Common myeloid progenitor, CD34-positive (primary cell): Measurements from ENCODE around the gene DNAJC17.

Experiments used
- CTCF ChIA-PET: fragments of 350-600 bp; sonication (Branson Sonifier 250); formaldehyde crosslinking; loops from one replicate; lab custom pipeline; 2021; ENCODE audit warnings: antibody characterized with exemption; lab: Charles Lee
- POLR2A ChIA-PET: fragments of 350-600 bp; sonication (Branson Sonifier 250); formaldehyde crosslinking; loops from one replicate; lab custom pipeline; 2021; ENCODE audit warnings: antibody characterized with exemption; lab: Charles Lee
- DNase-seq, 3 donors: peaks; one replicate each; pipeline versions ENCODE4 v3.0.0 to v3.0.0-alpha.2; 2013
- H3K27ac ChIP-seq, 2 experiments: 1 replicate in 1 of 2; 2 replicates in 1 of 2; pipeline ENCODE4 v1.7.0; 2013; ENCODE audit warnings: inconsistent platforms in 2 of 2, low read length in 2 of 2, mild to moderate bottlenecking in 2 of 2, low read depth in 1 of 2, moderate library complexity in 1 of 2; ENCODE audit not compliant: severe bottlenecking in 2 of 2, insufficient read depth in 1 of 2, poor library complexity in 1 of 2
- H3K27me3 ChIP-seq, 5 experiments: replicated peaks in 2 of 5; 1 replicate in 3 of 5; 2 replicates in 2 of 5; pipeline versions ENCODE4 v1.6.1 to v1.7.0; 2013; ENCODE audit warnings: low read length in 4 of 5, mild to moderate bottlenecking in 2 of 5, moderate library complexity in 2 of 5, inconsistent platforms in 1 of 5; ENCODE audit not compliant: insufficient read depth in 5 of 5, control insufficient read depth in 4 of 5
- H3K36me3 ChIP-seq, 4 experiments: 1 replicate in 2 of 4; 2 replicates in 2 of 4; pipeline versions ENCODE4 v1.6.1 to v1.7.0; 2013; ENCODE audit warnings: low read length in 3 of 4, control low read depth in 1 of 4, mild to moderate bottlenecking in 1 of 4; ENCODE audit not compliant: control insufficient read depth in 4 of 4, insufficient read depth in 4 of 4
- H3K4me1 ChIP-seq, 4 experiments: 1 replicate in 3 of 4; 2 replicates in 1 of 4; pipeline versions ENCODE4 v1.6.1 to v1.7.1; 2013; ENCODE audit warnings: low read length in 3 of 4, mild to moderate bottlenecking in 3 of 4, control low read depth in 1 of 4, inconsistent platforms in 1 of 4, moderate library complexity in 1 of 4; ENCODE audit not compliant: control insufficient read depth in 4 of 4, insufficient read depth in 4 of 4; ENCODE audit errors: control extremely low read depth in 1 of 4
- H3K4me3 ChIP-seq, 7 experiments: 1 replicate in 4 of 7; 2 replicates in 3 of 7; pipeline versions ENCODE4 v1.5.1 to v1.7.0; 2013; ENCODE audit warnings: mild to moderate bottlenecking in 7 of 7, low read length in 6 of 7, moderate library complexity in 6 of 7, inconsistent platforms in 2 of 7, low read depth in 2 of 7, control low read depth in 1 of 7; ENCODE audit not compliant: insufficient read depth in 4 of 7, control insufficient read depth in 1 of 7; ENCODE audit errors: extremely low read depth in 1 of 7
- H3K9me3 ChIP-seq, 5 experiments: 1 replicate in 4 of 5; 2 replicates in 1 of 5; pipeline versions ENCODE4 v1.6.1 to v1.7.1; 2013; ENCODE audit warnings: low read length in 4 of 5, mild to moderate bottlenecking in 2 of 5, inconsistent platforms in 1 of 5, low read depth in 1 of 5, moderate library complexity in 1 of 5; ENCODE audit not compliant: control insufficient read depth in 4 of 5, insufficient read depth in 2 of 5; ENCODE audit errors: control extremely low read depth in 1 of 5
- WGBS: methylation state at CpG from one replicate; pipeline ENCODE4 v1.1.5; 2013; ENCODE audit not compliant: insufficient coverage; 5-methylcytosine and 5-hydroxymethylcytosine counted together

Gene DNAJC17

GRCh38 chr15:40770147-40770721, 37.0 kb downstream of the DNAJC17 start:
- Histone ChIP-seq H3K27ac (peak overlapping the region; percentile 40 to 65), H3K27me3 (no peaks in the 10 kb centered on the region), H3K36me3 (peaks cover 5 to 62% (median 35%) of the 10 kb centered on the region in 4 experiments), H3K9me3 (no peaks in the 10 kb centered on the region), H3K4me3 (peak overlapping the region in 5 of 7 experiments; percentile 16 to 63 (median 53)), H3K4me1 (peaks cover 0 to 57% (median 45%) of the 10 kb centered on the region in 4 experiments)
- DNase-seq = peak in 2 of 3 donors; percentile 45 to 56
- WGBS = 66% methylated on average over 17 of the region's 17 CpGs
- ChIA-PET CTCF (interaction anchor here (0.8 to 14.6 kb wide), 13 partner anchors 8 to 92 kb away, joined by 3 to 123 read pairs (median 4); no protein-coding TSS in a partner anchor), POLR2A (interaction anchor here (1.0 kb wide), 1 partner anchor 13 kb away, joined by 4 read pairs; no protein-coding TSS in a partner anchor)

DNA sequence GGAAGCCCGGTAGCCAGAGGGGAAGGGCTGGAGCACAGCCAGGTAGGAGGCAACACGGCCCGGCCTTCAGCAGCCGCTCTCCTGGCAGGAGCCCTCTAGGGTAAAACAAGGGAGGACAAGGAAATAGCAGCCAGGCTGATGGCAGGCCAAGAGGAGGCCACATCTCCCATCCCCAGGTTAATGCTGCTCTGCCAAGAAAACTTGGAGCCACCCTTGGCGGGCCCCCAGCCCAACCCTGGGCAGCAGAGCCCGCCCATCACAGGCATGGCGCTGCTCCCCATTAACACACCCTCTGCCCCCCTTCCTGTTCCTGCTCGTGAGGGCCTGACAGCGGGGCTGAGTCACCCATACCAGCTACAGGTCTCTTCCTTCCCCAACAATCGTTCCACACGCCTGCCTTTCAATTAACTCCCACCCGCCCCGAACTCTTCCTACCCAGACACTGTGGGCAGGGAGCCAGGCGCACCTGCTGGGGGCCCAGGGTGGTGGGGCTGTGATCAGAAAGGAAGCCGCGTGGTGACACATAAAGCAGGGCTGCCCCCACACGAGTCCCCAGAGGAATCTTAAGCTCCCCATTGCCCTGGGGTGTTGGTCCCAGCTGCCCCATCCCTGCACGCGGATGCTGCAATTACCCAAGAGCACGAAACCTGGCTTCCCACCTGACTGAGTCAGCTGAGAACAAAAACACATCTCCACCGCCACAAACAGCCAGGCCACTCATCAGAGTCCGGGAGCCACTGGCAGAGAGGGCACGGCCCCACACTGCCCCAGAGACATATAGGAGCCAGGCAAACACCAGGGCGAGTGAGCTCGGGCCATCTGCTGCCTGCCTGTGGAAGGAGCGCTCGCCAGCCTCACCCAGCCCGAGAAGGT, 37.8 kb downstream of the DNAJC17 start, which contains the start of gene C15orf62:
Gene C15orf62, plus strand, starts transcription at position 707 of the 873 bp plus-strand sequence. CDS start 516 bp downstream, outside the sequence.
- Histone ChIP-seq H3K27me3 (no peaks in the 10 kb centered on the region), H3K36me3 (peaks cover under 1 to 55% (median 28%) of the 10 kb centered on the region in 4 experiments), H3K9me3 (no peaks in the 10 kb centered on the region), H3K4me1 (peaks cover 4 to 64% (median 52%) of the 10 kb centered on the region in 4 experiments), H3K4me3 (peak within 1 kb of the TSS in 5 of 7 experiments; percentile 21 to 63 (median 53)), H3K27ac (peak within 1 kb of the TSS; percentile 40 to 65)
- DNase-seq = peak; percentile 86 to 97 (median 94)
- ChIA-PET CTCF (interaction anchor here (0.8 to 14.6 kb wide), 14 partner anchors 8 to 90 kb away, joined by 3 to 123 read pairs (median 5); partner anchors contain the start of gene RAD51), POLR2A (interaction anchor here (0.6 to 1.0 kb wide), 2 partner anchors 13 to 153 kb away, joined by 4 read pairs; no protein-coding TSS in a partner anchor)
- 9% methylated on average over 22 of the region's 28 CpGs for WGBS

GRCh38 chr15:40768521-40769273, 38.6 kb downstream of the DNAJC17 start:
- Histone ChIP-seq H3K9me3 (no peaks in the 10 kb centered on the region), H3K4me1 (peaks cover 5 to 73% (median 59%) of the 10 kb centered on the region in 4 experiments), H3K4me3 (peak overlapping the region in 5 of 7 experiments; percentile 21 to 63 (median 53)), H3K27me3 (no peaks in the 10 kb centered on the region), H3K27ac (peak overlapping the region; percentile 16 to 65), H3K36me3 (peaks cover 0 to 47% (median 20%) of the 10 kb centered on the region in 4 experiments)
- CTCF ChIA-PET = interaction anchor here (1.1 to 14.6 kb wide), 10 partner anchors 10 to 89 kb away, joined by 3 to 123 read pairs (median 6); partner anchors contain the start of gene RAD51
- WGBS = 50% methylated on average over 13 of the region's 21 CpGs
- POLR2A ChIA-PET = interaction anchor here (0.6 to 0.7 kb wide), 2 partner anchors 10 to 152 kb away, joined by 3 to 4 read pairs; no protein-coding TSS in a partner anchor
- peak in 2 of 3 donors; percentile 58 to 72 for DNase-seq

GRCh38 chr15:40767838-40768500, 39.3 kb downstream of the DNAJC17 start:
- WGBS = 95% methylated on average over 24 of the region's 29 CpGs
- H3K36me3 ChIP-seq = peaks cover 0 to 40% (median 17%) of the 10 kb centered on the region in 4 experiments
- H3K27ac ChIP-seq = peak overlapping the region; percentile 16 to 65
- ChIA-PET CTCF (interaction anchor here (1.2 to 14.6 kb wide), 6 partner anchors 11 to 73 kb away, joined by 3 to 123 read pairs (median 6); partner anchors contain the start of gene RAD51), POLR2A (interaction anchor here (0.7 kb wide), 1 partner anchor 11 kb away, joined by 3 read pairs; no protein-coding TSS in a partner anchor)
- H3K9me3 ChIP-seq = no peaks in the 10 kb centered on the region
- H3K4me1 ChIP-seq = peaks cover 5 to 80% (median 67%) of the 10 kb centered on the region in 4 experiments
- no peak for DNase-seq
- H3K27me3 ChIP-seq = no peaks in the 10 kb centered on the region
- peak overlapping the region in 1 of 7 experiments; percentile 63 for H3K4me3 ChIP-seq

GRCh38 chr15:40766906-40767837, 40.1 kb downstream of the DNAJC17 start:
- Histone ChIP-seq H3K36me3 (peaks cover 0 to 35% (median 14%) of the 10 kb centered on the region in 4 experiments), H3K4me1 (peaks cover 5 to 85% (median 73%) of the 10 kb centered on the region in 4 experiments), H3K4me3 (no peak overlapping the region), H3K27me3 (no peaks in the 10 kb centered on the region), H3K27ac (no peak overlapping the region), H3K9me3 (no peaks in the 10 kb centered on the region)
- 97% methylated on average over 25 of the region's 32 CpGs for WGBS
- ChIA-PET CTCF (interaction anchor here (1.4 to 14.6 kb wide), 5 partner anchors 17 to 72 kb away, joined by 3 to 123 read pairs (median 6); partner anchors contain the start of gene RAD51), POLR2A (no interaction called here)
- no peak for DNase-seq
